Left lobe of liver (tissue), 2 donors: ENCODE results near the gene SLC2A8. TPM values are rescaled to one million over a fixed set of nuclear protein-coding genes. Genes with fewer than 3 reads are reported as not detected.

Source experiments
- ATAC-seq: fragments of 200-7000 bp; cut with Tn5 transposase; one replicate; pipeline ENCODE4 v1.9.1; 2020; ENCODE audit warnings: mild to moderate bottlenecking, moderate library complexity
- DNase-seq: peaks from one replicate; pipeline ENCODE4 v3.0.0-alpha.2; 2020; ENCODE audit warnings: low spot score
- total RNA-seq: library from RNA; stranded (reverse); gene quantifications from one replicate; pipeline ENCODE4 v1.2.1, GENCODE V29; 2021
- donor health status: DM: no; HTN: no; CAD: no; lungs with moderate emphysema.
- donor health status: DM: no; HTN: yes; CAD: no.

SLC2A8 gene
- total RNA-seq, 1 donor from 2014 or later: 26.3 TPM

GRCh38 chr9:127451608-127451857 is 54.6 kb downstream of the SLC2A8 start:
- no peak for ATAC-seq
- no peak for DNase-seq

GRCh38 chr9:127451858-127452656 is 55.1 kb downstream of the SLC2A8 start:
- peak; percentile 32 for ATAC-seq
- DNase-seq: peak; percentile 58

- peak; percentile 96 for DNase-seq
- peak; percentile 60 for ATAC-seq
These were observed 55.7 kb downstream of the SLC2A8 start for GRCh38 chr9:127452691-127453090.

- ATAC-seq: peak; percentile 50
- peak; percentile 69 for DNase-seq
These were observed 58.5 kb downstream of the SLC2A8 start for GRCh38 chr9:127455324-127455992.

GRCh38 chr9:127457191-127457878 is 60.4 kb downstream of the SLC2A8 start:
- DNase-seq (no peak), ATAC-seq (no peak)

Other genes with a start within 250 kb of the SLC2A8 start
- gene GARNL3, start 132.4 kb upstream of the SLC2A8 start, total RNA-seq: 7.4 TPM
- gene ZNF79, start 27.2 kb downstream of the SLC2A8 start, total RNA-seq: 4.2 TPM
- 307 TPM for gene RPL12, start 54.2 kb downstream of the SLC2A8 start, total RNA-seq
- gene LRSAM1, start 54.3 kb downstream of the SLC2A8 start, total RNA-seq: 10.9 TPM
- gene STXBP1, start 215.1 kb downstream of the SLC2A8 start, total RNA-seq: 3.8 TPM